NCI-H2107 treated with DMSO at 0.1 percent for 48 hours (cell line): ENCODE results near the gene SCRN1.

ENCODE experiments used
- DNase-seq: peaks from one replicate; lab custom pipeline; 2025; ENCODE audit not compliant: unreplicated experiment; lab: John Stamatoyannopoulos, UW

The SCRN1 gene

GRCh38 chr7:29989257-29989995 is at the start of gene SCRN1:
TSS of gene SCRN1 (minus strand) at chr7:29989801. CDS start at chr7:29969067, 20,734 bp downstream.
- no peak for DNase-seq

GRCh38 chr7:30038196-30038980 is 48.8 kb upstream of the SCRN1 start:
- no peak for DNase-seq

GRCh38 chr7:30036220-30036619 is 46.6 kb upstream of the SCRN1 start:
- DNase-seq, result no peak

GRCh38 chr7:30034501-30034900 is 44.9 kb upstream of the SCRN1 start:
- no peak for DNase-seq

- DNase-seq, result no peak
Measured at GRCh38 chr7:30032310-30033125, 42.9 kb upstream of the SCRN1 start.

GRCh38 chr7:30029696-30030095 is 40.1 kb upstream of the SCRN1 start:
- DNase-seq, result no peak

- DNase-seq, result peak; percentile 29
Measured at GRCh38 chr7:30028749-30029635, 39.4 kb upstream of the SCRN1 start.

- DNase-seq, result peak; percentile 65
Measured at GRCh38 chr7:30028216-30028748, 38.7 kb upstream of the SCRN1 start, which contains the start of gene PLEKHA8. TSS of gene PLEKHA8 (plus strand) at chr7:30028412. CDS start at chr7:30028763, 351 bp downstream.

- DNase-seq, result no peak
Measured at GRCh38 chr7:30027740-30028215, 38.2 kb upstream of the SCRN1 start.

GRCh38 chr7:30027065-30027456 is 37.5 kb upstream of the SCRN1 start:
- no peak for DNase-seq

- peak; percentile 97 for DNase-seq
Measured at GRCh38 chr7:30026229-30027064, 36.8 kb upstream of the SCRN1 start, which contains the start of gene FKBP14. TSS of gene FKBP14 (minus strand) at chr7:30026702. CDS start at chr7:30026508, 194 bp downstream.

GRCh38 chr7:30023524-30023923 is 33.9 kb upstream of the SCRN1 start:
- DNase-seq, result no peak

GRCh38 chr7:30022991-30023390 is 33.4 kb upstream of the SCRN1 start:
- no peak for DNase-seq

- no peak for DNase-seq
Measured at GRCh38 chr7:30020535-30020934, 30.9 kb upstream of the SCRN1 start.

- DNase-seq, result no peak
Measured at GRCh38 chr7:30019960-30020359, 30.4 kb upstream of the SCRN1 start.

- DNase-seq, result no peak
Measured at GRCh38 chr7:30019387-30019786, 29.8 kb upstream of the SCRN1 start.

GRCh38 chr7:30018451-30018850 is 28.9 kb upstream of the SCRN1 start:
- no peak for DNase-seq

GRCh38 chr7:30012757-30013156 is 23.2 kb upstream of the SCRN1 start:
- no peak for DNase-seq

GRCh38 chr7:30010021-30010420 is 20.4 kb upstream of the SCRN1 start:
- no peak for DNase-seq
